Measurements from ENCODE around the gene WDR45. TPM values are rescaled to one million over a fixed set of nuclear protein-coding genes. Genes with fewer than 3 reads are reported as not detected.

Gene WDR45
- total and polyA plus RNA-seq, 2 of the 13 experiments (the other 11 are each of a cell fraction or from before 2014, with no cell fraction given), result 16.4 to 65.5 TPM

- TF ChIP-seq, protein P1, sequence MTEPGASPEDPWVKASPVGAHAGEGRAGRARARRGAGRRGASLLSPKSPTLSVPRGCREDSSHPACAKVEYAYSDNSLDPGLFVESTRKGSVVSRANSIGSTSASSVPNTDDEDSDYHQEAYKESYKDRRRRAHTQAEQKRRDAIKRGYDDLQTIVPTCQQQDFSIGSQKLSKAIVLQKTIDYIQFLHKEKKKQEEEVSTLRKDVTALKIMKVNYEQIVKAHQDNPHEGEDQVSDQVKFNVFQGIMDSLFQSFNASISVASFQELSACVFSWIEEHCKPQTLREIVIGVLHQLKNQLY (CRISPR knock-in tag; IDR thresholded peaks at IDR 0.05), result no peak
- TF ChIP-seq CHD4 (IDR thresholded peaks at IDR 0.05; ENCODE audit: borderline replicate concordance, low read length), result no peak
- TF ChIP-seq ZNF30 (CRISPR knock-in tag; IDR thresholded peaks at IDR 0.05), result no peak
- TF ChIP-seq FOXP1 (IDR thresholded peaks at IDR 0.05), result no peak
- TF ChIP-seq FOXP1 (CRISPR knock-in tag; IDR thresholded peaks at IDR 0.05), result no peak
- TF ChIP-seq ATF5 (CRISPR knock-in tag; IDR thresholded peaks at IDR 0.05; ENCODE audit: low read depth), result no peak
- TF ChIP-seq ZMYM3 (CRISPR knock-in tag; IDR thresholded peaks at IDR 0.05), result no peak
- no peak for TF ChIP-seq ARNT2 (CRISPR knock-in tag; IDR thresholded peaks at IDR 0.05; ENCODE audit: low read depth)
- TF ChIP-seq, protein P2, sequence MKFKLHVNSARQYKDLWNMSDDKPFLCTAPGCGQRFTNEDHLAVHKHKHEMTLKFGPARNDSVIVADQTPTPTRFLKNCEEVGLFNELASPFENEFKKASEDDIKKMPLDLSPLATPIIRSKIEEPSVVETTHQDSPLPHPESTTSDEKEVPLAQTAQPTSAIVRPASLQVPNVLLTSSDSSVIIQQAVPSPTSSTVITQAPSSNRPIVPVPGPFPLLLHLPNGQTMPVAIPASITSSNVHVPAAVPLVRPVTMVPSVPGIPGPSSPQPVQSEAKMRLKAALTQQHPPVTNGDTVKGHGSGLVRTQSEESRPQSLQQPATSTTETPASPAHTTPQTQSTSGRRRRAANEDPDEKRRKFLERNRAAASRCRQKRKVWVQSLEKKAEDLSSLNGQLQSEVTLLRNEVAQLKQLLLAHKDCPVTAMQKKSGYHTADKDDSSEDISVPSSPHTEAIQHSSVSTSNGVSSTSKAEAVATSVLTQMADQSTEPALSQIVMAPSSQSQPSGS (CRISPR knock-in tag; IDR thresholded peaks at IDR 0.05), result no peak
- no peak for TF ChIP-seq ZNF816 (CRISPR knock-in tag; IDR thresholded peaks at IDR 0.05; ENCODE audit: borderline replicate concordance)
- TF ChIP-seq BRD4 (CRISPR knock-in tag; IDR thresholded peaks at IDR 0.05), result no peak
- no peak for TF ChIP-seq POGZ (CRISPR knock-in tag; IDR thresholded peaks at IDR 0.05)
- 0 out of 2 replicates have a peak, but pooled peaks have one; percentile 16 for TF ChIP-seq ZMYM4 (CRISPR knock-in tag; IDR thresholded peaks at IDR 0.05)
- no peak for TF ChIP-seq ZNF598 (CRISPR knock-in tag; IDR thresholded peaks at IDR 0.05; ENCODE audit: borderline replicate concordance)
- no peak for TF ChIP-seq ZFYVE20 (CRISPR knock-in tag; IDR thresholded peaks at IDR 0.05; ENCODE audit: borderline replicate concordance, low read depth)
- no peak for TF ChIP-seq U2AF2 (IDR thresholded peaks at IDR 0.05; ENCODE audit: low read depth, low read length)
- no peak; the same call in none of the 2 replicates for TF ChIP-seq DMAP1 (CRISPR knock-in tag; IDR thresholded peaks at IDR 0.05)
- no peak for TF ChIP-seq ZNF274 (CRISPR knock-in tag; IDR thresholded peaks at IDR 0.05)
- TF ChIP-seq, protein P3, sequence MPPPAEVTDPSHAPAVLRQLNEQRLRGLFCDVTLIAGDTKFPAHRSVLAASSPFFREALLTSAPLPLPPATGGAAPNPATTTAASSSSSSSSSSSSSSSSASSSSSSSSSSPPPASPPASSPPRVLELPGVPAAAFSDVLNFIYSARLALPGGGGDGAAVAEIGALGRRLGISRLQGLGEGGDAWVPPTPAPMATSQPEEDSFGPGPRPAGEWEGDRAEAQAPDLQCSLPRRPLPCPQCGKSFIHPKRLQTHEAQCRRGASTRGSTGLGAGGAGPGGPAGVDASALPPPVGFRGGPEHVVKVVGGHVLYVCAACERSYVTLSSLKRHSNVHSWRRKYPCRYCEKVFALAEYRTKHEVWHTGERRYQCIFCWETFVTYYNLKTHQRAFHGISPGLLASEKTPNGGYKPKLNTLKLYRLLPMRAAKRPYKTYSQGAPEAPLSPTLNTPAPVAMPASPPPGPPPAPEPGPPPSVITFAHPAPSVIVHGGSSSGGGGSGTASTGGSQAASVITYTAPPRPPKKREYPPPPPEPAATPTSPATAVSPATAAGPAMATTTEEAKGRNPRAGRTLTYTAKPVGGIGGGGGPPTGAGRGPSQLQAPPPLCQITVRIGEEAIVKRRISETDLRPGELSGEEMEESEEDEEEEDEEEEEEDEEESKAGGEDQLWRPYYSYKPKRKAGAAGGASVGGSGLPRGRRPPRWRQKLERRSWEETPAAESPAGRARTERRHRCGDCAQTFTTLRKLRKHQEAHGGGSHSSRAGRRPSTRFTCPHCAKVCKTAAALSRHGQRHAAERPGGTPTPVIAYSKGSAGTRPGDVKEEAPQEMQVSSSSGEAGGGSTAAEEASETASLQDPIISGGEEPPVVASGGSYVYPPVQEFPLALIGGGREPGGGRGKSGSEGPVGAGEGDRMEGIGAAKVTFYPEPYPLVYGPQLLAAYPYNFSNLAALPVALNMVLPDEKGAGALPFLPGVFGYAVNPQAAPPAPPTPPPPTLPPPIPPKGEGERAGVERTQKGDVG (CRISPR knock-in tag; IDR thresholded peaks at IDR 0.05; ENCODE audit: borderline replicate concordance), result no peak
- TF ChIP-seq ZNF205 (CRISPR knock-in tag; IDR thresholded peaks at IDR 0.05), result no peak
- no peak for TF ChIP-seq MAZ (IDR thresholded peaks at IDR 0.05; ENCODE audit: borderline replicate concordance, low read depth, low read length)
- peak; percentile 43 for TF ChIP-seq MAZ (CRISPR knock-in tag; IDR thresholded peaks at IDR 0.05; ENCODE audit: low read depth)
- TF ChIP-seq, protein P4, sequence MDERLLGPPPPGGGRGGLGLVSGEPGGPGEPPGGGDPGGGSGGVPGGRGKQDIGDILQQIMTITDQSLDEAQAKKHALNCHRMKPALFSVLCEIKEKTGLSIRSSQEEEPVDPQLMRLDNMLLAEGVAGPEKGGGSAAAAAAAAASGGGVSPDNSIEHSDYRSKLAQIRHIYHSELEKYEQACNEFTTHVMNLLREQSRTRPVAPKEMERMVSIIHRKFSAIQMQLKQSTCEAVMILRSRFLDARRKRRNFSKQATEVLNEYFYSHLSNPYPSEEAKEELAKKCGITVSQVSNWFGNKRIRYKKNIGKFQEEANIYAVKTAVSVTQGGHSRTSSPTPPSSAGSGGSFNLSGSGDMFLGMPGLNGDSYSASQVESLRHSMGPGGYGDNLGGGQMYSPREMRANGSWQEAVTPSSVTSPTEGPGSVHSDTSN (CRISPR knock-in tag; IDR thresholded peaks at IDR 0.05), result peak; percentile 81
These were observed 21.3 kb upstream of the WDR45 start (continued) for GRCh38 chrX:49100704-49101628.
